ENCODE results near the gene COQ8A. TPM values are rescaled to one million over a fixed set of nuclear protein-coding genes. Genes with fewer than 3 reads are reported as not detected.
"Not testable (repeated sequence)": the region's sequence is repeated elsewhere in the genome, so short reads cannot be mapped to it uniquely, and the experiment has no call there.

The COQ8A gene
- total RNA-seq, 2 experiments from 2014 or later, result 18.1 to 18.5 TPM

DNA sequence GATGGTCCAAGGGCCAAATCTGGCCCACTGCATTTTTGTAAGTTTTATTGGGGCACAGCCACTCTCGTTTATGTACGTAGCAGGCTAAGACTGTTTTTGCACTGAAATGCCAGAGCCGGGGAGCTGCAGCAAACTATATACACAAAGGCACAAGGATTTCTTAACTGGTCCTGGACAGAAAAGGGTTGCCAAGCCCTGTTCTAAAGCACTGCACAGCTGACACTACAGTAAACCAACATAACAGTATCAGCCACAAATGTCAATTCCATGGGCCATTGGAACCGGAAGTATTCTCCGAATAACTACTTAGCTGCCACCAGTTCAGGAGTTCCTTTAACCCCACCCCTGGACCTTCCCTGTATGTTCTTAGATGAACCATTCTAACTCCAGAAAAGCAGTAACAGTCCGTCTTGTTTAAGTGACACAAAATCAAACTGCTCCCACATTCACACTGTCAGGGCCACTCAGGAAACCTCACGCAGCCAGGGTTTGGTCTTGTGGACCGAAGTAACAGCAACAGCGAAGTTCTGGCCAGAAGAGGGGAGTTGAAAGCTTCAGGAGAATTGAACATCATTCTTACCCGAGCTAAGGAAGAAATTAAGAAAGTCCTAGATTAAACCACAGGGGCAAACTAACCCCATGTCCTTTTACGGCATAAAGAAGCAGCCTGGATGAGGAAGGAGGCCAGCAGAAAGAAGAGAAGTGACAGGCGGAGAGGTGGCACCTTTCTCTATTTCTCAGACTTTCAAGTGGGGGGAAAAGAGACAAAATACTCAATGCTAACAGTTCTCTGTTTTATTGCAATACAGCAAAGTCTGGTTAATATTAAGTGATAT, 49.2 kb downstream of the COQ8A start:
- Mint-ChIP-seq H3K9me3 (no peaks in the 10 kb centered on the region), H3K27me3 (no peaks in the 10 kb centered on the region), H3K36me3 (ENCODE audit: low read depth) (peaks cover 3% of the 10 kb centered on the region), H3K27ac (peak overlapping the region; percentile 50), H3K4me1 (peaks cover 21% of the 10 kb centered on the region), H3K4me3 (no peak overlapping the region)
- POLR2A ChIA-PET, result interaction anchor here (0.9 kb wide), 1 partner anchor 49 kb away, joined by 3 read pairs; the partner anchor contains the start of gene COQ8A
- CTCF ChIA-PET, result interaction anchor here (1.9 kb wide), 1 partner anchor 49 kb away, joined by 5 read pairs; the partner anchor contains the start of gene COQ8A
- no peak for DNase-seq

DNA sequence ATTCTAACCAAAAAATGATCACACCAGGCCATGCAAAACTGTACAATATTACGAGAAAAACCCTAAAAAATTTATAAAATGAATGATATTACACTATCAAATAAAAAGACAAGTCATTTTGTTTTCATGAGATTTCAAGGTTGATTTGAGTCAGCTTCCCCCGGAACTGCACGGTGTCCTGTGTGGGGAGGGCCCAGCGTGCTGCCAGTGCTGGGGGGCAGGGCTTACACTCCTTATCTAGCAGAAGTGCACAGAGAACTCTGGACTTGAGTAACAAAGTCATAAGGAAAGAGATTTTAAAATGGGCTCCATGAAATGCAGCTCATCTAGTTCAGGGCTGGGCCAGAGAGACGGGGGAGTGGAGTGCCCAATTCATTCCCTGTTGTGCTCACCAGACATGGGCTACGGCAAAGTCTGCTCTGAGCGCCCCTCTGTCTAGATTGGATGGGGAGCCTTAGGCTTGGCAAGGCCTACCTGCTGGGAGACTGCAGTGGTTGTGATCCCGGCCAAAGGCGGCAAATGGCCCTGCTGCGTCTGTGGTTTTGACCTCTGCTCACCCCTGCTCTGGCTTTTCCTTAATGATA, 50.1 kb downstream of the COQ8A start:
- POLR2A ChIA-PET, result interaction anchor here (1.0 to 2.3 kb wide), 2 partner anchors 51 to 108 kb away, joined by 3 to 11 read pairs; partner anchors contain the start of gene COQ8A
- H3K27me3 Mint-ChIP-seq, result no peaks in the 10 kb centered on the region
- peaks cover 3% of the 10 kb centered on the region for H3K36me3 Mint-ChIP-seq (ENCODE audit: low read depth)
- H3K9me3 Mint-ChIP-seq, result no peaks in the 10 kb centered on the region
- DNase-seq, result peak; percentile 80
- peaks cover 25% of the 10 kb centered on the region for H3K4me1 Mint-ChIP-seq
- peak overlapping the region; percentile 50 for H3K27ac Mint-ChIP-seq
- no peak overlapping the region for H3K4me3 Mint-ChIP-seq
- CTCF ChIA-PET, result interaction anchor here (1.9 kb wide), 1 partner anchor 50 kb away, joined by 5 read pairs; the partner anchor contains the start of gene COQ8A

DNA sequence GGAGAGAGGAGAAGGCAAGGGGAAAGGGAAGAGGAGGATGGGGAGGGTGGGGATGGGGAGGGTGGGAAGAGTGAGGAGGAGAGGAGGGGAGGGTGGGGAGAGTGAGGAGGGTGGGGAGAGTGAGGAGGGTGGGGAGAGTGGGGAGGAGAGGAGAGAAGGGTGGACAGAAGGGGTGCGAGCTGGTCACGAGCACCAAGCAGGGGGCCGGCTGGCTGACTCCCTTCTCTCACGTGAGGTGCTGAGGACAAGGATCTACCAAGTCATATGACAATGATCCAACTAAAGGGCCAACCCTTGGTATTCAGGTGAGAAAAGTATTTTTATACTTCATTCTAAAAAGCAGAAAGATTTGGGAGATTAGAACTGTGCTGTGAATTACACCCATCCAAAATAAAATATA, 51.8 kb downstream of the COQ8A start:
- DNase-seq, result no peak
- Mint-ChIP-seq H3K27me3 (no peaks in the 10 kb centered on the region), H3K4me1 (peaks cover 37% of the 10 kb centered on the region), H3K9me3 (no peaks in the 10 kb centered on the region), H3K4me3 (no peak overlapping the region), H3K36me3 (ENCODE audit: low read depth) (no peaks in the 10 kb centered on the region), H3K27ac (no peak overlapping the region)
- ChIA-PET CTCF (interaction anchor here (0.9 kb wide), 1 partner anchor 19 kb away, joined by 4 read pairs; no protein-coding TSS in a partner anchor), POLR2A (interaction anchor here (2.3 kb wide), 1 partner anchor 52 kb away, joined by 11 read pairs; the partner anchor contains the start of gene COQ8A)

DNA sequence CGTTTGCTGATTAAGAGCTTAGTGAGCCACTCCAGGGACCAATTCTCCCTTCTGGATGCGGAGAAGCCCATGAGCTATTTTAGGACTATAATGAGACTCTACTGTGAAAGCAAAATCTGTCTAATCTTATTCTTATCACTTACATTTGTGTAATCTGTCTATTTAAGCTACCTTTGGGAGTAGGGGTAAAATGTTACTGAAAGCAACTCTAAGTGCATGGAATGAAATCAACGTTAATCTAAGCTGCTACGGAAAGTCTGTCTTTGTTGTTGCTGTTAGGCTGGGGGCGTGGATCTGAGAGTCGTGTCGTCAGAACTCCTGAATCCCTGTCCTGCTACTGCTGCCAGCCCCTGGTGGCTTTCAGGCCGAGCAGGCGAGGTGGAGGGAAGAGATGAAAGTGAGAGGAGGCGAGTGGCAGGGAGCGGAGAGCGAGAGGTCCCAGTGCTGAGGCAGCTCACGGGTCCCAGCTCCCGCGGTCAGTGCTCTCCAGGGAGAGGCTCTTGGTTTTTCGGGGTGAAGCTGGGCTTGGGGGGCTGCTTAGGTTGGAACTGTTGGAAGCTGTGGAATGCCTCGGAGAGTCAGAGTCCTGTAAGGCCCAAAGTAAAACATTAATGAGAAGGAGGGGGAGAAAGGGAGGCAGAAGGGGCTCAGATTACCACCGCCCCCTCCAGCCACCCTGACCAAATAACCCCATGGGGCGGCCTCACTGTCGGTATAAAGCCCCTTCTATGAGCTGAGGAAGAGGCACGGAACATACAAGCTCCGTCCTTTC, 53.9 kb downstream of the COQ8A start:
- no peak overlapping the region for H3K4me3 Mint-ChIP-seq
- no peak for DNase-seq
- no peaks in the 10 kb centered on the region for H3K27me3 Mint-ChIP-seq
- ChIA-PET CTCF (no interaction called here), POLR2A (no interaction called here)
- H3K9me3 Mint-ChIP-seq, result no peaks in the 10 kb centered on the region
- H3K4me1 Mint-ChIP-seq, result peaks cover 34% of the 10 kb centered on the region
- H3K36me3 Mint-ChIP-seq (ENCODE audit: low read depth), result no peaks in the 10 kb centered on the region
- no peak overlapping the region for H3K27ac Mint-ChIP-seq

DNA sequence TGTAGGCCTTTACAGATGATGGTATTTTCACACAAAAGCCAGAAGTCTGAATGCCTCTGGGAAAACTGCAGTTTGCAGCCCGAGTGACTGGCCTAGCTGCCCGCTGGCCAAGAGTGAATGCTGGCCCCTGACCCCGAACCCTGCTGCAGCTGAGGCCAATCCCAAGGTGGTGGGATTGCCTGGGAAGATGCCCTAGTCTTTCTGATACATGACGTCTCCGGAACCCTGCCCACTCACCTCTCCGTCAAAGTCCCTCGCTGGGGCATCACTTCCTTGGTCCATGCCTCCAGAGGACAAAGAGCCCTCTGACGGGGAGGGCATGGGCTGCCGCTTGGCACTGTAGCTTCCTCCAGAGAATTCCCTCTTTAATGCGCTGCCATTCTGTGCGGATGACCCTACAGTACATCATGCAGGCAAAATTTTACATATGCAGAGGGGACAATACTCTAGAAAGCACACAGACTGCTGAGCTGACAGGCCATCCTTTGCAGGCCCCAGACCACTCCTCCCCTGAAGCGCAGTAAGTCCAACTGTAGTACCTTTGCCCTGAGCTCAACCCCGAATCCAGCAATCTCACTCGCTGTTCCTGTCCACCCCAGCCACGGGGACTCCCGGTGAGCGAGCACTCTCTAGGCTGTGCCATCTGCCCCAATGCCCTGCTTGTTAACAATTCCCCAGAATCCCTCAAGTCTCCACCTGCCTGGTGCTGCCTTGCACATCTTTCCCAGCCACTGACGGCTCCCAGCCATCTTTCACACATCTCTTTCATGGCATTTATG, 54.7 kb downstream of the COQ8A start:
- no peak overlapping the region for H3K27ac Mint-ChIP-seq
- no peaks in the 10 kb centered on the region for H3K9me3 Mint-ChIP-seq
- H3K36me3 Mint-ChIP-seq (ENCODE audit: low read depth), result no peaks in the 10 kb centered on the region
- no peaks in the 10 kb centered on the region for H3K27me3 Mint-ChIP-seq
- ChIA-PET CTCF (no interaction called here), POLR2A (interaction anchor here (0.9 kb wide), 1 partner anchor 55 kb away, joined by 3 read pairs; the partner anchor contains the start of gene COQ8A)
- H3K4me1 Mint-ChIP-seq, result peaks cover 26% of the 10 kb centered on the region
- no peak for DNase-seq
- no peak overlapping the region for H3K4me3 Mint-ChIP-seq

DNA sequence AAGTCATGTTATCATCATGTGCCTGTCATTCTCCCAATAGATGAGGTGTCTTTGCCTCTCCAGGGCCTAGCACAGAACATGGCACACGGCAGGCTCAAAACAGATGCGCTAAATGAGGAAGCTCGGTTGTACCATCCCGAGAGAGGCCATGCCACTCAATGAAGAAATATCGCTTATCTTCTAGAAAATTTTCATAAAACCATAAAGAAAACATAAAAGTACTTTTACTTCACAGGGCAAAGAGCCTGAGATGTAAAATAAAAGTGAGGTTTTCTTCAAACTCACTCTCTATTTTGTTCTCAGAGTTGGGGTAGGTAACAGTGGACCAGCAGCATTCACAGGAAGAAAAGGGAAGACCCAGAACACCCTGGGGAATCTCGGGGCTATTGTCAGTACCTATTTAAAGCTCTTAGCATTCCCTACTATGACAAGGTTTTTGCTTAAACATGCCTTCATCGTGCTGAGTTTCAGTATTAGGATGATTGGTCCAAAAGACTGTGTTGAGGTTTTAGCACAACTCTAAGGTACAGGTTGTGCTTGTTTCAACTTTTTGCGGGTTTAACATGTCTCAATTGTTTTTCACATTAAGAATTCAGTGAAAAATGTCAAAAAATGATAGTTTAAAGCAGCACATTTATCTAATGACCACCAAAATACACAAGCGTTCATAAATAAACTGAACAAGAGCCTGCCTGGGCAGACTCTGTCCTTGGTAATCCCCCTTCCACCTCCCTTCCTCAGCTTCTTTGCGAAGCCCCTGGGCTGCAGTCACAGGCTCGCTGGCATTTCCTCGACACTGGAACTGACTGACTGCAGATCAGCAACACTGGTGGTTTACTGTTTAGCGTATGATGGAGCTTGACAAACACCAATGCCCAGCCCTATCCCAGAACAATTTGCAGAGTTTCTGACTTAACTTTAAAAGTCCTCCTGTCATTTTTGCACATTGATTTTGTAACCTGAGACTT, 55.6 kb downstream of the COQ8A start:
- Mint-ChIP-seq H3K27ac (no peak overlapping the region), H3K4me3 (no peak overlapping the region), H3K4me1 (peaks cover 18% of the 10 kb centered on the region), H3K36me3 (ENCODE audit: low read depth) (no peaks in the 10 kb centered on the region), H3K27me3 (no peaks in the 10 kb centered on the region), H3K9me3 (no peaks in the 10 kb centered on the region)
- ChIA-PET POLR2A (interaction anchor here (0.9 kb wide), 1 partner anchor 55 kb away, joined by 3 read pairs; the partner anchor contains the start of gene COQ8A), CTCF (interaction anchor here (1.1 kb wide), 1 partner anchor 386 kb away, joined by 3 read pairs; no protein-coding TSS in a partner anchor)
- no peak for DNase-seq

DNA sequence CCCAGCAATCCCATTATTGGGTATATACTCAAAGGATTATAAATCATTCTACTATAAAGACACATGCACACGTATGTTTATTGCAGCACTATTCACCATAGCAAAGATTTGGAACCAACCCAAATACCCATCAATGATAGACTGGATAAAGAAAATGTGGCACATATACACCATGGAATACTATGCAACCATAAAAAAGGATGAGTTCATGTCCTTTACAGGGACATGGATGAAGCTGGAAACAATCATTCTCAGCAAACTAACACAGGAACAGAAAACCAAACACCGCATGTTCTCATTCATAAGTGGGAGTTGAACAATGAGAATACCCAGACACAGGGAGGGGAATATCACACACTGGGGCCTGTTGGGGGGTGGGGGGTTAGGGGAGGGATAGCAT, 59.5 kb downstream of the COQ8A start:
- H3K9me3 Mint-ChIP-seq; CTCF ChIA-PET; DNase-seq; H3K27ac Mint-ChIP-seq; H3K4me3 Mint-ChIP-seq; POLR2A ChIA-PET; H3K36me3 Mint-ChIP-seq (ENCODE audit: low read depth); H3K27me3 Mint-ChIP-seq: not testable (repeated sequence)
- peaks cover 15% of the 10 kb centered on the region for H3K4me1 Mint-ChIP-seq

DNA sequence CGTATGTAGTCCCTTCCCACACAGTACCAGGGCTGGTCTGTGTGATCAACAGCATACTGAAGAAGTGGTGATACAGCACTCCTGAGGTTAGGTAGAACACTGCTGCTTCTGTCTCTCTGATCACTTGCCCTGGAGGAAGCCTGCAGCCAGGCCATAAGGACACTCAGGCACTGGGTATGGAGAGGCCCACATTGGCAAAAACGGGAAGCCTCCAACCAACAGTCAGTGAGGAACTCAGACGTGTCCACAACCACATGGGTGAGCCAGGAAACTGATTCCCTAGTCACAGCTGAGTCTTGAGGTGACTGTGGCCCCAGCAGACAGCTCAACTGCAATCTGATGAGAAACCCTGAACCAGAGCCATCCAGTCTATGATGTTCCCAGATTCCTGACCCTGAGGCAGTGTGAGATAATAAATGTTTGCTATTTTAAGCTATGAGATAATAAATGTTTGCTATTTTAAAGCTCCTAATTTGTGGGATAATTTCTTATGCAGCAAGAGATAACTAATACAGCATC, 62.5 kb downstream of the COQ8A start:
- POLR2A ChIA-PET, result no interaction called here
- H3K27me3 Mint-ChIP-seq, result no peaks in the 10 kb centered on the region
- no peaks in the 10 kb centered on the region for H3K4me1 Mint-ChIP-seq
- no peak for DNase-seq
- CTCF ChIA-PET, result no interaction called here
- H3K9me3 Mint-ChIP-seq, result no peaks in the 10 kb centered on the region
- no peak overlapping the region for H3K4me3 Mint-ChIP-seq
- H3K27ac Mint-ChIP-seq, result no peak overlapping the region
- no peaks in the 10 kb centered on the region for H3K36me3 Mint-ChIP-seq (ENCODE audit: low read depth)

DNA sequence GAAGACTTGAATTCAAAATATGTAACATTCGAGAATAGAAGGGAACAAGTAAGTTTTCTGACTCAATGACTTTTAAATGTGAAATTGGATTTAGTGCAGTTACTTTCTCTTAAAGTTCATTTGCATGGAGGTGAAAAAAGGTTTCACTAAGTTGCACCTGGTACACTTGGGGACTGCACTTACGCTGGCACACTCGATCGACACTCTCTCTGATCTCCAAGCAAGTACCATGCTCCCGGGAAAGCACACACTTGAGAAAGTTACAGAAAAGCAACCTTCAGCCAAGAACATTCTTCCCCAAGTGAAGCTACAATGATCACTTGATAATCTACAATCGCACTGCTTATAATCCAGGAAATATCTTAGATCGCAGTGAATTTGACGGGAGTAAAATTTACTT, 63.1 kb downstream of the COQ8A start:
- DNase-seq, result no peak
- H3K4me1 Mint-ChIP-seq, result no peaks in the 10 kb centered on the region
- H3K36me3 Mint-ChIP-seq (ENCODE audit: low read depth), result no peaks in the 10 kb centered on the region
- H3K27me3 Mint-ChIP-seq, result no peaks in the 10 kb centered on the region
- no peak overlapping the region for H3K4me3 Mint-ChIP-seq
- no peaks in the 10 kb centered on the region for H3K9me3 Mint-ChIP-seq
- ChIA-PET POLR2A (no interaction called here), CTCF (interaction anchor here (0.6 kb wide), 1 partner anchor 16 kb away, joined by 3 read pairs; no protein-coding TSS in a partner anchor)
- H3K27ac Mint-ChIP-seq, result no peak overlapping the region

DNA sequence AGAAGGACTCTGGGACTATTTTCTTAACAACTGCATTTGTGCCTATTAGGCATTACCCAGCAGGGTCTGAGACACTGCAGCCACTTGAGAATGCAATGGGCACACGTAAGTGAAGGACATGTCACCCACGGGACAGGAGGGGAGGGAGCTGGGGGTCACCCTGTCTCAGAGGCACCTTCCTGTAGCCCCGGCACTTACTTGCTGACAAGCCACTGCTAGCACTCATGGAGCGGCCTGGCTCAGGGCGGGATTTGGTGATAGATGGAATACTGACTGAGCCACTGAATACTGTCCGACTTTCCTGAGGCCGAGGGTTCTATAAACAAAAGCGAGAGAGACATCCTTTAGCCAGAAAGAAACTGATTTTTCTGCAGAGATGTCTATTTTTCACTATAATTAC, 64.7 kb downstream of the COQ8A start:
- Mint-ChIP-seq H3K36me3 (ENCODE audit: low read depth) (no peaks in the 10 kb centered on the region), H3K9me3 (no peaks in the 10 kb centered on the region), H3K4me1 (no peaks in the 10 kb centered on the region), H3K27me3 (peaks cover 1% of the 10 kb centered on the region), H3K27ac (no peak overlapping the region), H3K4me3 (no peak overlapping the region)
- CTCF ChIA-PET, result no interaction called here
- no peak for DNase-seq
- POLR2A ChIA-PET, result no interaction called here

DNA sequence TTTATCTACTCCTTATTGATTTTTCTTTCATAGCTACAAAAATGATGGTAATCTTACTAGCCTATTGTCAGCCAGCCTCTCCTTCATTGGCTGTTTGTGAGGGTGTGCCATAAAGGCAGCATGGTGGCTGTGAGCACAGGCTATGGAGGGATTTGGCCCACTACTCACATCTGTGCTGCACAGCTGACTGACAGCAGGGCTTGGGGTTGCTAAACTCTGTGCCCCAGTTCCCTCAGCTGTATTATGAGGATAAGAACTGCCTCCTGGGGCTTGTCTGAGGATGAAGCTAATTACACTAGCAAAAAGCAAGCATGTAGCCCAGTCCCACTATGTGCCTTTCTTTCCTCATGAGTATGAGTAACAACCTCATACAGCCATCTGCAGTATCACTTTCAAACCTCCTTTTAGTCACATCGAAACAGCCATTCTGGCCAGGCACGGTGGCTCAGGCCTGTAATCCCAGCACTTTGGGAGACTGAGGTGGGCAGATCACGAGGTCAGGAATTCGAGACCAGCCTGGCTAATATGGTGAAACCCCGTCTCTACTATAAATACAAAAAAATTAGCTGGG, 66.2 kb downstream of the COQ8A start:
- H3K4me1 Mint-ChIP-seq, result no peaks in the 10 kb centered on the region
- H3K27ac Mint-ChIP-seq, result no peak overlapping the region
- no peaks in the 10 kb centered on the region for H3K9me3 Mint-ChIP-seq
- no peaks in the 10 kb centered on the region for H3K36me3 Mint-ChIP-seq (ENCODE audit: low read depth)
- H3K27me3 Mint-ChIP-seq, result peaks cover 4% of the 10 kb centered on the region
- DNase-seq, result no peak
- CTCF ChIA-PET, result no interaction called here
- no peak overlapping the region for H3K4me3 Mint-ChIP-seq
- POLR2A ChIA-PET, result no interaction called here

Data from activated CD4-positive, alpha-beta memory T cell treated with anti-CD3 and anti-CD28 coated beads, Interleukin-2, amount 10 ng/mL, durations not matched to agents 7 days and 5 days (primary cell).